Mesodermal cell (in vitro differentiated cells): ENCODE measurements around the gene RFTN2.
"Not testable (repeated sequence)": the region's sequence is repeated elsewhere in the genome, so short reads cannot be mapped to it uniquely, and the experiment has no call there.

Source experiments
- H3K27ac ChIP-seq: 2 replicates; pipeline ENCODE4 v1.7.0; 2013; ENCODE audit warnings: mild to moderate bottlenecking, low read depth, low read length, moderate library complexity; ENCODE audit not compliant: severe bottlenecking
- H3K36me3 ChIP-seq: 2 replicates; pipeline ENCODE4 v1.7.1; 2013; ENCODE audit warnings: mild to moderate bottlenecking, low read length, moderate library complexity; ENCODE audit not compliant: control insufficient read depth, insufficient read depth
- H3K4me1 ChIP-seq: one replicate; pipeline ENCODE4 v1.7.1; 2013; ENCODE audit warnings: mild to moderate bottlenecking, low read length; ENCODE audit not compliant: insufficient read depth, control insufficient read depth, poor library complexity, severe bottlenecking
- H3K4me3 ChIP-seq: 2 replicates; pipeline ENCODE4 v1.7.0; 2013; ENCODE audit warnings: low read length, control low read depth, mild to moderate bottlenecking; ENCODE audit not compliant: insufficient read depth, poor library complexity, severe bottlenecking; ENCODE audit errors: extremely low read depth
- H3K9me3 ChIP-seq: 2 replicates; pipeline ENCODE4 v1.7.1; 2013; ENCODE audit warnings: mild to moderate bottlenecking, low read length, moderate library complexity; ENCODE audit not compliant: control insufficient read depth
- WGBS, 2 experiments: methylation state at CpG; one replicate each; pipeline ENCODE4 v1.1.5; 2013; ENCODE audit warnings: missing lambda C conversion rate in 2 of 2; ENCODE audit not compliant: insufficient coverage in 2 of 2; 5-methylcytosine and 5-hydroxymethylcytosine counted together

RFTN2 gene

GRCh38 chr2:197705121-197705911, 29.9 kb upstream of the RFTN2 start, which contains the start of gene MARS2:
MARS2 (plus strand) TSS chr2:197705369; CDS start chr2:197705406, 37 bp downstream.
- WGBS, 2 experiments: 0% methylated on average over 56 to 72 of the region's 86 CpGs
- Histone ChIP-seq H3K27ac (peak within 1 kb of the TSS; percentile 73), H3K36me3 (peaks cover 6% of the 10 kb centered on the region), H3K9me3 (no peaks in the 10 kb centered on the region), H3K4me1 (no peaks in the 10 kb centered on the region), H3K4me3 (peak within 1 kb of the TSS; percentile 86)

DNA sequence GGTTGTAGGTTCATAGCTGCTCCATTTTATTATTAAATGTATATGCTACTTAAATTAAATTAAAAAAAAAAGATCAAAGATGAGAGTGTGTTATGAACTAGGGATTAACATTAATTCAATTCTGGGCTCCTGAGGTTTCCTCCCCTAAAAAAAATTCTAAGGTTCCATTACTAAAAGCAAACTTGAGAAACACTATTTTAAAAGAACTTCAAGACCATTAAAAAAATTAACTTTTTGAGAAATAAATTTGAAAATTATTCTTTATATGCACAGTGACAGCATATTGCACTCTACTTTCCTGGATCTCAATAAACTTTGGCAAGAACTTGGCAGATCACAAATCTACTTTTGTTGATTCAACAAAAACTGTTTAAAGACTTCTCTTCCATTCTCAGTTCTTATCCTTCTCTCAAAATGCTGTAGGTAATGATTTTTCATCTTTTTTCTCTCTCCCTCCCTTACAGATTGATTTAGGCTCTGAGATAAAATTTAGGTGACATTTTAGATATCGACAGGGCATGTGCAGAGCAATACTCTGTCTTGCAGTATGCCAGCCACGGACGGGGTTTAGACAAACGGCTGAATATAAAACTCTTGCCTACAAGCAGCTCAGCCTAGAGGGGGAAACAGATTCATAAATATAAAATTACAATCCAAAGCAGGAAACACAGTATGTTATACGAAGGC, 29.2 kb upstream of the RFTN2 start:
- WGBS, 2 experiments: no CpG with 5 or more reads among the region's 5 CpGs
- no peaks in the 10 kb centered on the region for H3K9me3 ChIP-seq
- H3K4me1 ChIP-seq: no peaks in the 10 kb centered on the region
- H3K4me3 ChIP-seq: peak overlapping the region; percentile 86
- H3K27ac ChIP-seq: peak overlapping the region; percentile 73
- H3K36me3 ChIP-seq: no peaks in the 10 kb centered on the region

DNA sequence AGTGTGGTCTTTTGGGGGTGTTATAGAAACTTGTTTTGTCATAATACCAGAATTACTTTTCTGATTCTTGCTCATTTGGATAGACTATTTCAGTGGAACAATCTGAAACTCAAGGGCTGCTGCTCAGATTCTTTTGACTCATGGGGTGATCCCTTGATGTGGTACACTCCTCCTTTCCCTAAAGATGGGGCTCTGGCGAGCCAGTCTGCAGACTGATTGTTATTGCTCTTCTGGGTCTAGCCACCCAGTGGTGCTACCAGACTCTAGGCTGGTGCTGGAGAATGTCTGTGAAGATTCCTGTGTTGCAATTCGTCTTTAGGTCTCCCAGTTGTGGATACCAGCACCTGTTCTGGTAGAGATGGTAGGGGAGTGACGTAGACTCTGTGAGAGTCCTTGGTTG, 25.6 kb upstream of the RFTN2 start:
- no peak overlapping the region for H3K27ac ChIP-seq
- WGBS, 2 experiments: 86 to 100% methylated on average over 2 to 3 of the region's 3 CpGs
- H3K36me3 ChIP-seq: no peaks in the 10 kb centered on the region

DNA sequence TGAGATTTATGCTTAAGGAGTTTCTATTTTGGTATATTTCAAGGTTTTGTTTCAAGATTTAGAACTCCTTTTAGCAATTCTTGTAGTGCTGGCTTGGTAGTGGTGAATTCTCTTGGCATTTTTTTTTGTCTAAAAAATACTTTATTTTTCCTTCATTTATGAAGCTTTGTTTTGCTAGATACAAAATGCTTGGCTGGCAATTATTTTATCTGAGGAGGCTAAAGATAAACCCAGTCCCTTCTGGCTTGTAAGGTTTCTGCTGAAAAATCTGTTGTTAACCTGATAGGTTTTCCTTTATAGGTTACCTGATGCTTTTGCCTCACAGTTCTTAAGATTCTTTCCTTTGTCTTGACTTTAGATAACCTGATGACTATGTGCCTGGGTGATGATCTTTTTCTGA, 24.3 kb upstream of the RFTN2 start:
- not testable (repeated sequence) for H3K9me3 ChIP-seq, H3K36me3 ChIP-seq, H3K4me3 ChIP-seq, H3K4me1 ChIP-seq, H3K27ac ChIP-seq

More for the DNA sequence above, 25.6 kb upstream of the RFTN2 start:
- Histone ChIP-seq H3K4me1 (no peaks in the 10 kb centered on the region), H3K9me3 (no peaks in the 10 kb centered on the region), H3K4me3 (no peak overlapping the region)

DNA sequence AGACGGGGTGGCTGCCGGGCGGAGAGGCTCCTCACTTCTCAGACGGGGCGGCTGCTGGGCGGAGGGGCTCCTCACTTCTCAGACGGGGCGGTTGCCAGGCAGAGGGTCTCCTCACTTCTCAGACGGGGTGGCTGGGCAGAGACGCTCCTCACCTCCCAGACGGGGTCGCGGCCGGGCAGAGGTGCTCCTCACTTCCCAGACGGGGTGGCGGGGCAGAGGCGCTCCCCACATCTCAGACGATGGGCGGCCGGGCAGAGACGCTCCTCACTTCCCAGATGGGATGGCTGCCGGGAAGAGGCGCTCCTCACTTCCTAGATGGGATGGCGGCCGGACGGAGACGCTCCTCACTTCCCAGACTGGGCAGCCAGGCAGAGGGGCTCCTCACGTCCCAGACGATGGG, 21.2 kb upstream of the RFTN2 start:
- WGBS, 2 experiments: 98% methylated on average over 9 of the region's 29 CpGs; no CpG with 5 or more reads in 1 of the 2 experiments
- not testable (repeated sequence) for H3K4me3 ChIP-seq, H3K36me3 ChIP-seq, H3K9me3 ChIP-seq, H3K27ac ChIP-seq, H3K4me1 ChIP-seq

DNA sequence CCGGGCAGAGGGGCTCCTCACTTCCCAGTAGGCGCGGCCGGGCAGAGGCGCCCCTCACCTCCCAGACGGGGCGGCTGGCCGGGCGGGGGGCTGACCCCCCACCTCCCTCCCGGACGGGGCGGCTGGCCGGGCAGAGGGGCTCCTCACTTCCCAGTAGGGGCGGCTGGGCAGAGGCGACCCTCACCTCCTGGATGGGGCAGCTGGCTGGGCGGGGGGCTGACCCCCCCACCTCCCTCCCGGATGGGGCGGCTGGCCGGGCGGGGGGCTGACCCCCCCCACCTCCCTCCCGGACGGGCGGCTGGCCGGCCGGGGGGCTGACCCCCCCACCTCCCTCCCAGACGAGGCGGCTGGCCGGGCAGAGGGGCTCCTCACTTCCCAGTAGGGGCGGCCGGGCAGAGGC, 20.6 kb upstream of the RFTN2 start:
- H3K4me1 ChIP-seq, H3K27ac ChIP-seq, H3K4me3 ChIP-seq, H3K36me3 ChIP-seq, H3K9me3 ChIP-seq: not testable (repeated sequence)
- WGBS, 2 experiments: no CpG with 5 or more reads among the region's 30 CpGs

DNA sequence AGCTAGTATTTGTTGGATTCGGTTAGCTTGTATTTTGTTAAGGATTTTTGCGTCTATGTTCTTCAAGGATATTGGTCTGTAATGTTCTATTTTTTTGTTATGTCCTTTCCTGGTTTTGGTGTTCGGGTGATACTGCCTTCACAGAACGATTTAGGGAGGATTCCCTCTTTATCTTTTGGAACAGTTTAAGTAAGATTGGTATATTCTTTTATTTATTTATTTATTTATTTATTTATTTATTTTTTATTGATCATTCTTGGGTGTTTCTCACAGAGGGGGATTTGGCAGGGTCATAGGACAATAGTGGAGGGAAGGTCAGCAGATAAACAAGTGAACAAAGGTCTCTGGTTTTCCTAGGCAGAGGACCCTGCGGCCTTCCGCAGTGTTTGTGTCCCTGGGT, 19.8 kb upstream of the RFTN2 start:
- H3K4me3 ChIP-seq, H3K36me3 ChIP-seq: not testable (repeated sequence)
- 88 to 100% methylated on average over 1 to 2 of the region's 6 CpGs for WGBS, 2 experiments

GRCh38 chr2:197677483-197677882, 2.1 kb upstream of the RFTN2 start:
- Histone ChIP-seq H3K4me3 (no peak overlapping the region), H3K27ac (peak overlapping the region; percentile 77), H3K4me1 (peaks cover 14% of the 10 kb centered on the region), H3K36me3 (peaks cover 3% of the 10 kb centered on the region), H3K9me3 (no peaks in the 10 kb centered on the region)
- 17 to 25% methylated on average over 1 of the region's 2 CpGs for WGBS, 2 experiments

More for the DNA sequence above, 19.8 kb upstream of the RFTN2 start:
- H3K4me1 ChIP-seq, H3K9me3 ChIP-seq, H3K27ac ChIP-seq: not testable (repeated sequence)

GRCh38 chr2:197677056-197677455, 1.7 kb upstream of the RFTN2 start:
- no peak overlapping the region for H3K4me3 ChIP-seq
- H3K9me3 ChIP-seq: no peaks in the 10 kb centered on the region
- peaks cover 4% of the 10 kb centered on the region for H3K36me3 ChIP-seq
- WGBS, 2 experiments: 100% methylated on average over 1 of the region's 3 CpGs; no CpG with 5 or more reads in 1 of the 2 experiments
- peak overlapping the region; percentile 77 for H3K27ac ChIP-seq
- peaks cover 14% of the 10 kb centered on the region for H3K4me1 ChIP-seq

GRCh38 chr2:197675711-197676188, 363 bp upstream of the RFTN2 start:
- Histone ChIP-seq H3K4me3 (peak overlapping the region; percentile 50), H3K36me3 (peaks cover 4% of the 10 kb centered on the region), H3K9me3 (no peaks in the 10 kb centered on the region), H3K4me1 (peaks cover 14% of the 10 kb centered on the region), H3K27ac (peak overlapping the region; percentile 68)
- 0% methylated on average over 2 of the region's 6 CpGs; no CpG with 5 or more reads in 1 of the 2 experiments for WGBS, 2 experiments

GRCh38 chr2:197674591-197674990, 796 bp downstream of the RFTN2 start:
- Histone ChIP-seq H3K4me1 (peaks cover 14% of the 10 kb centered on the region), H3K36me3 (peaks cover 9% of the 10 kb centered on the region), H3K9me3 (no peaks in the 10 kb centered on the region), H3K27ac (peak overlapping the region; percentile 68), H3K4me3 (peak overlapping the region; percentile 50)
- 69 to 80% methylated on average over 1 to 2 of the region's 3 CpGs for WGBS, 2 experiments
